Measurements from ENCODE around the gene JAKMIP1.
"Not testable (repeated sequence)": the region's sequence is repeated elsewhere in the genome, so short reads cannot be mapped to it uniquely, and the experiment has no call there.

The JAKMIP1 gene

DNA sequence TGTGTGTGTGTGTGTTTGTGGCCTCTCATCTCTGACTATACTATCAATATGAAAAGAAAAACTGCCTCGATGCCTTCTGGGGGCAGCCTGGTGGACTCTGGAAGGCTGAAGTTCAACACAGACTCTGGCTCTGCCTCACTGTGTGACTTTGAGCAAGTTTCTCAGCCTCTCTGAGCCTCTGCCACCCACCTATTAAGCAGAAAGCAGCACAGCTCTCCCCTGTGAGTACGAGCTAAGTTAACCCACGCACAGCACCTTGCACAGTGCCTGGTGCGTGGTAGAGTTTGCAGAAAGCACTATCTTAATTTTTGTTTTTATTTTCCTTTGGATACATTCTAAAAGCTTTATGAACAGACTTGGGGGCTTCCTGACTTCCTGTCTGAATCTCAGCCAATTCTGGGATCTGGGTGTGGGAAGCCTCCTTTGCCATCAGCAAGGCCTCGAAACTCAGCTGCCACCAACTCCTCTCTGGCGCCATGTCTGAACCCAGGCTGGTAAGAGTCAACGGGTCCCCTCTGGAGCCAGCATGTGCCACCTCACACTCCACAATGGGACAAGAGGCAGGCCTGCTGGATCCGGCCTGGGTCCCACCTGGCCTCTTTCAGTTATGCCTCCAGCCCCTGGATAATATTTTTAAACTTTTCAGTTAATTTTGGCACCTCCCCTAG is 57.3 kb downstream of the JAKMIP1 start:
- DNase-seq (ENCODE audit: low read depth), result no peak
- TF ChIP-seq, protein P1, sequence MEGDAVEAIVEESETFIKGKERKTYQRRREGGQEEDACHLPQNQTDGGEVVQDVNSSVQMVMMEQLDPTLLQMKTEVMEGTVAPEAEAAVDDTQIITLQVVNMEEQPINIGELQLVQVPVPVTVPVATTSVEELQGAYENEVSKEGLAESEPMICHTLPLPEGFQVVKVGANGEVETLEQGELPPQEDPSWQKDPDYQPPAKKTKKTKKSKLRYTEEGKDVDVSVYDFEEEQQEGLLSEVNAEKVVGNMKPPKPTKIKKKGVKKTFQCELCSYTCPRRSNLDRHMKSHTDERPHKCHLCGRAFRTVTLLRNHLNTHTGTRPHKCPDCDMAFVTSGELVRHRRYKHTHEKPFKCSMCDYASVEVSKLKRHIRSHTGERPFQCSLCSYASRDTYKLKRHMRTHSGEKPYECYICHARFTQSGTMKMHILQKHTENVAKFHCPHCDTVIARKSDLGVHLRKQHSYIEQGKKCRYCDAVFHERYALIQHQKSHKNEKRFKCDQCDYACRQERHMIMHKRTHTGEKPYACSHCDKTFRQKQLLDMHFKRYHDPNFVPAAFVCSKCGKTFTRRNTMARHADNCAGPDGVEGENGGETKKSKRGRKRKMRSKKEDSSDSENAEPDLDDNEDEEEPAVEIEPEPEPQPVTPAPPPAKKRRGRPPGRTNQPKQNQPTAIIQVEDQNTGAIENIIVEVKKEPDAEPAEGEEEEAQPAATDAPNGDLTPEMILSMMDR (conservative IDR thresholded peaks at IDR 0.05; ENCODE audit: low read depth, low read length), result no peak
- no peak overlapping the region for H3K4me3 ChIP-seq (ENCODE audit: low read length)

DNA sequence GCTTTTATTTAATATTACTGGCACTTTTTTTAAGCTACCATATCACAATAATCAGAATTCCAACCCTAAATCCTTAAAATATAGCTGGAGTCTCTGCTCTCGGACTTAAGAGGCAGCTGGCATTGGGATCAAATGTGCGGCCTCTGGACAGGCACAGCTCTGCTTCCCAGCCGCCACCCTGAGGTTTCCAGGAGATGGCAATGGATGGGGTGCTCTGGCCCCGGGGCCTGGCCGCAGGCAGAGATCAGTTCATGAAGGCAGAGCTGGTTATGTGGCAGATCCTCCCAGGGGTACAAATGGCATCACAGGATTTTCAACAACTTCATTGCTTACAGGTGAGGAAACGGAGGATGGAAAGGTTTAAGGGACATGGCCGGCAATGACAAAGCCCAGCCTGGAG is 57.8 kb downstream of the JAKMIP1 start:
- TF ChIP-seq, protein P1 (conservative IDR thresholded peaks at IDR 0.05; ENCODE audit: low read depth, low read length), result no peak
- H3K4me3 ChIP-seq (ENCODE audit: low read length), result no peak overlapping the region
- DNase-seq (ENCODE audit: low read depth), result no peak

DNA sequence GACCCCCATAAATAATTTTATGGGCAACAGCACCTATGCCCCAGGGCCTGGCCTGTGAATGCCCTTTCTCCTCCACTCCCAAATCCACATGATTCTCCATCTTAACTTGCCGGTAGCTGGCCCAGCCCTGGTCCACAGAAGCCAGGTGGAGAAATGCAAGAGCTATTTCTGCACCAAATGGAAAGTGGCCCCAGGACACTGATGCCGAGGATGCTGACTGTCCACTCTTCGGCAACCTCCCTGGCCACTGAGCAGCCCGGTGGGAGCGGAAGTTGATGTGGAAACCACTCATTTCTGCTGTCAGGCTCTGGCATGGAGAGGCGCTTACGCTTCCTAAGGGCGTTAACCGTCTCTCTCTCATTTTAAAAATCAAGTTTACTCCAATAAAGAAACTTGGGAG is 58.8 kb downstream of the JAKMIP1 start:
- no peak overlapping the region for H3K4me3 ChIP-seq (ENCODE audit: low read length)
- DNase-seq (ENCODE audit: low read depth), result no peak
- TF ChIP-seq, protein P1 (conservative IDR thresholded peaks at IDR 0.05; ENCODE audit: low read depth, low read length), result no peak

DNA sequence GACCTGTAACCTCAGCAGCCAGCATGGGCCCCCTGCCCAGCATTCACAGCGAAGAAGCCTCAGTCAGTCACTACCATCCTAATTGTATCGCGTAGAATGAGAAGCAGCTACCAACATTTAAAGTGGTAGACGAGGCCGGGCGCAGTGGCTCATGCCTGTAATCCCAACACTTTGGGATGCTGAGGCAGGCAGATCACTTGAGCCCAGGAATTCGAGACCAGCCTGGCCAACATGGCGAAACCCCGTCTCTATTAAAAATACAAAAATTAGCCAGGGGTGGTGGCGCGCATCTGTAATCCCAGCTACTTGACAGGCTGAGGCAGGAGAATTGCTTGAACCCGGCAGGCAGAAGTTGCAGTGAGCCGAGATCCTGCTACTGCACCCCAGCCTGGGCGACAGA is 59.3 kb downstream of the JAKMIP1 start:
- DNase-seq (ENCODE audit: low read depth); H3K4me3 ChIP-seq (ENCODE audit: low read length): not testable (repeated sequence)

DNA sequence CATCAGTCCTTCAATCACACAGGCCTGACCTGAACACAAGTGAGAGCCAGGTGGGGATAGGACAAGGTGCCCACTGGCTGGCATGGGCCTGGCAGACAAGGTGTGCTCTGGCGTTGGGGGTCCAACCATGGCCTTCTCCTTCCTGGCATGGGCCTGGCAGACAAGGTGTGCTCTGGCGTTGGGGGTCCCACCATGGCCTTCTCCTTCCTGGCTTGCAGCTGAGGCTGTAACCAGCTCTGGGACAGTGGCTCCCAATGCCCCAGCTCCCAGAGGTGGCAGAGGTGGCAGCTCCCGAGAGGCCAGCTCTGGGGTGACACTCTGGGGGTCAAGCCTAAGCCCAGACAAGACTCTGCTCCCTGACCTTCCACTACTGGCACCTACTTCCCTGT is 62.6 kb downstream of the JAKMIP1 start:
- DNase-seq (ENCODE audit: low read depth), result no peak
- TF ChIP-seq, protein P1 (conservative IDR thresholded peaks at IDR 0.05; ENCODE audit: low read depth, low read length), result no peak
- H3K4me3 ChIP-seq (ENCODE audit: low read length), result no peak overlapping the region

DNA sequence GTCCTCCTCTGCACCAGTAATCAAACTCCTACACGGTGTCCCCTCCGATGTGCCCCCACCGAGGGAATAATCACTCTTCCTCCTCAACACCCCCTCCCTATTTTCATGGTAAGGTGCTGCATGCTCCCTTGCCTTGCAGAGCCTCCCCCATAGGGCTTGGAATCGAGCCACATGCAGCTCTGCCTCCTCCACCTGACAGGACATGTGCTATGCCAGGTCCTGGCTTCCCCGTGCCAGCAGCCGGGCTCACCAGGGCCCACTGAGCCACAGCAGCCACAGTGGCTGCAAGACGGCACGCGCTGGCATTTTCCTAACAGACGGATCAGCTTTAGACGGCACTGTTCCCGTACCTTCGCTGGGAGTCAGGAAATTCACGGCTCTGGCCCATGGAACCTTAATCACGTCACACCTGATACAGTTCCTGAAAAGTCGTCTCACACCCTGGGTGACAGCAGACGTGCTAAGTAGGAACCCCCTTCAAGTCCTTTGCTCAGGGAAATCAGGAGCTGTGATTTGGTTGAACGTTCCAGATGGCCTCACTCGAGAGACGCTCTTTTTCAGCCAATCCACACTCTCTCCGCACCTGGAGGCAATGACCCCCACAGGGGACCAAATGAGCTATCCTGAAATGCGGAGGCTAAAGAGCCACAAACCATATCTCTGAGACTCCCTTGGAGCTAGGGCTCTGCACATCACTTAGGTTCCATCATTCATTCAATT is 63.2 kb downstream of the JAKMIP1 start:
- TF ChIP-seq, protein P1 (conservative IDR thresholded peaks at IDR 0.05; ENCODE audit: low read depth, low read length), result no peak
- H3K4me3 ChIP-seq (ENCODE audit: low read length), result no peak overlapping the region
- no peak for DNase-seq (ENCODE audit: low read depth)

DNA sequence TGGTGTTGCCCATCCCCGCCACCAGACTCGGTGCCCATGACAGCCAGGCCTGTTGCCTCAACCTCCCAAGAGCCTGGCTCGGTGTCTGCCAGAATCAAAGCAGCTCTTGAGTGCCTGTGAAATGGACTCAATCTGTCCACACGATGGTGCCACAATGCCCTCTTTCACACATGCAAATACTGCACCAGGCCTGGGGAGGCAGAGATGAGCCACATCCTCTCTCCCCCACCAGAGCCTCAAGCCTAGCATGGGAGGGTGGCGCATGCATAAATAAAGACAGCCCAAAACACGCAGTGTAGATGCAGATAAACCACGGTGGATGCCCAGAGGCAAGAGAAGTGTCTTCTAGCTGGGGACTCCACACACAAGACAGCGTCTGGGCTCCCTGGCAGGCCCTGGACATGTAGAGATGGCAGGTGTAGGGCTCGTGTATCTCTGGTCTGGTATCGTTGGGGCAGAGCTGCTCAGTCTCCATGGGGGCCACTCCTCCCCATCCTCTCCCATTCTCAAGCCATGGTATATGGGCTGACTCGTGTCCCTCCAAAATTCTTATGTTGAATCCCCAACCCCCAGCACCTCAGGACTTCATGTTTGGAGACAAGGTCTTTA is 65.6 kb downstream of the JAKMIP1 start:
- TF ChIP-seq, protein P1 (conservative IDR thresholded peaks at IDR 0.05; ENCODE audit: low read depth, low read length), result no peak
- H3K4me3 ChIP-seq (ENCODE audit: low read length), result no peak overlapping the region
- DNase-seq (ENCODE audit: low read depth), result no peak

All from retinal pigment epithelial cell (primary cell).